Epithelial cell of proximal tubule (primary cell): ENCODE measurements around the gene TPSG1. TPM values are rescaled to one million over a fixed set of nuclear protein-coding genes. Genes with fewer than 3 reads are reported as not detected.

Experiments
- DNase-seq: peaks from one replicate; pipeline ENCODE4 v3.0.0-alpha.2; 2011; ENCODE audit warnings: low read depth
- H3K4me3 ChIP-seq: 2 replicates; pipeline ENCODE4 v1.5.1; 2011; ENCODE audit warnings: low read depth, mild to moderate bottlenecking, low read length
- CTCF ChIP-seq: conservative IDR thresholded peaks from 2 replicates; pipeline ENCODE4 v1.5.1; 2012; ENCODE audit warnings: low read depth, mild to moderate bottlenecking, low read length
- total RNA-seq: library from RNA; depleted of rRNA; stranded (reverse); fragments of >200 nt; gene quantifications from 2 replicates; pipeline ENCODE4 v1.2.3, GENCODE V29; 2015

Gene TPSG1
- total RNA-seq, 1 donor from 2014 or later, result not detected

DNA sequence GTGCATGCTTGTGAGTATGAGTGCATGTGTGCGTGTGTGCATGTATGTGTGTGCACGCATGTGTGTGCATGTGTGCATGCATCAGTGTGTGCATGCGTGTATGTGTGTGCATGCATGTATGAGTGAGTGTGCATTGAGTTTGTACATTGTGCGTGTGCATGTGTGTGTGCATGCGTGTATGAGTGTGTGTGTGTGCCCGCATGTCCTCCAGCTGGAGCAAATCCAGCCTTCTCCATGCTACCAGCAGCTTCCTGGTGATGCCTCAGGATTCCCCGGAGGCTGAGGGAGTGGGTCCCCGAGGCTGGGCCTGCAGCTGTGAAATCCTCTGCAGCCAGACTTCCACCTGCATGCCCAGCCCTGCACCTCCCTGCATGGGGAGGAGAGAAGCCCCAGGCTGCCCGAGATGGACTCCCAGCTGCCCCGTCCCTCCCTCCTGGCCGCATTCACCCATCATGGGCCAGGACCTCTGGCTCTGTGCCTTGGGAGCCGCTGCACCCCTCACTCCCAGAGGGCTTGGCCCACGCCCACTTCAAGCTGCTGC lies 40.1 kb upstream of the TPSG1 start:
- TF ChIP-seq CTCF, result no peak
- no peak overlapping the region for H3K4me3 ChIP-seq
- DNase-seq, result no peak

DNA sequence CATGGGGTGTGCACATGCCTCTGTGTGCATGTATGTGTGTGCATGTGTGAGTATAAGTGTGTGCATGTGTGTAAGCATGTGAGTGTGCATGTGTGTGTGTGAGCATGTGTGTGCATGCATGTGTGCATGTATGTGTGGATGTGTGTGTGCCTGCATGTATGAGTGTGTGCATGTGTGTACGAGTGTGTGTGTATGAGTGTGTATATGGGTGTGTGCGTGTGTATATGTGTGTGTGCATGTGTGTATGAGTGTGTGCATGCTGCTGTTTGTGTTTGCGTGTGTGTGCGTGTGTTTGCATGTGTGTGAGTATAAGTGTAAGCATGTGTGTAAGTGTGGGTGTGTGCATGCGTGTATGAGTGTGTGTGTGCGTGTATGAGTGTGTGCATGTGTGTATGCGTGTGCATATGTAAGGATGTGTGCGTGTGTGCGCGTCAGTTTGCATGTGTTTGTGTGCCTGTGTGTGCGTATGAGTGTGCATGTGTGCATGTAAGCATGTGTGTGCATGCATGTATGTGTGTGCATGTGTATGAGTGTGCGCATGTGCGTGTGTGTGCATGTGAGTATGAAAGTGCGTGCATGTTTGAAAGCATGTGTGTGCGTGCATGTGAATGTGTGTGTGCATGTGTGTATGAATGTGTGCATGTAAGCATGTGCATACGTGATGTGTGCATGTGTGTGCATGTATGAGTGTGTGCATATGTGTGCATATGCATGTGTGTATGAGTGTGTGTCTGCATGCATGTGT lies 39.4 kb upstream of the TPSG1 start:
- TF ChIP-seq CTCF, result no peak
- no peak for DNase-seq
- no peak overlapping the region for H3K4me3 ChIP-seq

DNA sequence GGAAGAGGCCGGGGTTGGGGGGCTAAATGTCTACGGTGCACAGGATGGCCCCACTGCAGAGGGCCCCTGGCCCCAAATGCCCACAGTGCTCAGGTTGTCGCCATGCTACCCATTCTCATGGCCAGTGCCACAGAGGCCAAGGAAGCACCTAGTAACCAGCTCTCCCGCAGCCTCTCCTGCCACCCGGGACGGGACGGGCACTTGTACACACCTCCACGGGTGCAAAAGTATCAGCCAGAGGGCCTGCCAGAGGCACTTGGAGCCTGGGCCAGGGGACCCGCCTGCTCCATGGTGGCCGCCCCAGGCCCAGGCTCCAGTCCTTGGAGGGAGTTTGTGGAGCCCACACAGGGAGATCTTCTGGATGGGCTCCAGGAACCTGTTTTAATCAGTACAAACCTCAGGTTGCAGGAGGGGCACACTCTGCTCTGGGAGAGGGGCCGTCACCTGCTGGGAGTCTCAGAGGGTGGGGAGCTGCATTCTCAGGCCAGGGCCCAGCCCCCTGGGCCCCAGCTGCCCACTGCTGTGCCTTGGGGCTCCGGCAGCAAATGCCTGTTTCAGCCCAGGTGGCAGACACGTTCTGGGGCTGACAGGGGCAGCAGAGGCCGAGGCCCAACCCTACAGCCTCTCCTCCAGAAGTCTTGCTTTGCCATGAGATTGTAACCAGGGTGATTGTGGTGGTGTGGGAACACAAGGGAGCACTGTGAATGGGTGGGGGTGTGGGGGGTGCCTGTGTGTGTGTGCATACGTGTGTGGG lies 38.7 kb upstream of the TPSG1 start:
- TF ChIP-seq CTCF, result no peak
- no peak for DNase-seq

DNA sequence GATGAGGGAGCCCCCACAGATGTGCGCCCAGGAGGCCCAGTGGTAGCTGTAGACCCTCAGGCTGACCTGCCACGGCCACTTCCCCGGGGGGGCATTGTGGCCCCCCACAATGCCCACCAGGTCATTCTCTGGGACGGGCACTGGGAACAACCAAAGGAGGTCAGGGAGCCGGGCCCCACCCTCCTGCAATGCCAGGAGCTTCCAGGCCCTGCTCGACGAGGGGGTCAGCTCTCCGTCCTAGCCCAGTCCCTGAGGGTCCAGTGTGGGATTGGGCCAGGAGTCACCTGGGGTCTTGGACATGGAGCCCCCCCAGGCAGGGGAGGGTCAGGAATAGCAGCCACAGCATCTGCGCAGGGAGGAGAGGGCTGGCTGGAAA lies 37.8 kb upstream of the TPSG1 start:
- no peak for TF ChIP-seq CTCF
- no peak for DNase-seq
- no peak overlapping the region for H3K4me3 ChIP-seq

More for the DNA sequence above, 38.7 kb upstream of the TPSG1 start:
- no peak overlapping the region for H3K4me3 ChIP-seq

DNA sequence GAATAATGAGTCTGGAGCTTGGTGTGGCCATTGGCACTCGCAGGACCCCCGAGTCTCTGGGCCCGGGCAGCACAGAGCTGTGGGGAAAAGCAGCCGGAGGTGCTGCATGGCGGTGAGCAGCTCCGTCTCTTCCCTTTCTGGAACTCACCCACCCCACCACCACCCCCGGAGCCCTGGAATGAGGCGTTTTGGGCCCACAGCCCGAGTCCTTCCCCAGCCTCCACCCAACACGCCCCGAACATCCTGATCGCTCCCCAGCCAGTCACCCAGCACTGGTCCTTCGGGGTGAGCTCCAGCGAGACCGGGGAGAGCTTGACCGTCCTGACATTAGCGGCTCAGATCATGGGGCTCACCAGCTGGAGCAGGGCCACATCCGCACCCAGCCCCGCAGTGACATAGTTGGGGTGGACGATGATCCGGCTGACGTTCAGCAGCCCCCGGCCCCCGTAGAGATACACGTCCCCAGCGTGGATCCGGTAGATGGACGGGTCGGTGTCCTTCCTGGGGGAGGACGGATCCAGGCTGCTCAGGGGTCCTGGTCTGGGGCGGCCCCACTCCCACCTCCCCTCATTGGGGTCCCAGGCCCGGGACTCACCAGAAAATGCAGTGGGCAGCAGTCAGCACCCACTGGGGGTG lies 37.3 kb upstream of the TPSG1 start:
- TF ChIP-seq CTCF, result no peak
- no peak overlapping the region for H3K4me3 ChIP-seq
- DNase-seq, result no peak

- no peak overlapping the region for H3K4me3 ChIP-seq
- DNase-seq, result no peak
- TF ChIP-seq CTCF, result no peak
Measured at GRCh38 chr16:1261131-1261892, 36.2 kb upstream of the TPSG1 start.
